HG03095 (cell line): Measurements from ENCODE around the gene HPGD.
"Not testable (repeated sequence)": the region's sequence is repeated elsewhere in the genome, so short reads cannot be mapped to it uniquely, and the experiment has no call there.

Source experiments
- ATAC-seq: cut with Tn5 transposase; IDR thresholded peaks from one replicate; pipeline ENCODE4 v1.9.1; 2021; ENCODE audit warnings: moderate library complexity; ENCODE audit not compliant: unreplicated experiment

HPGD gene

GRCh38 chr4:174528226-174528625 lies 5.9 kb upstream of the HPGD start:
- no peak for ATAC-seq

DNA sequence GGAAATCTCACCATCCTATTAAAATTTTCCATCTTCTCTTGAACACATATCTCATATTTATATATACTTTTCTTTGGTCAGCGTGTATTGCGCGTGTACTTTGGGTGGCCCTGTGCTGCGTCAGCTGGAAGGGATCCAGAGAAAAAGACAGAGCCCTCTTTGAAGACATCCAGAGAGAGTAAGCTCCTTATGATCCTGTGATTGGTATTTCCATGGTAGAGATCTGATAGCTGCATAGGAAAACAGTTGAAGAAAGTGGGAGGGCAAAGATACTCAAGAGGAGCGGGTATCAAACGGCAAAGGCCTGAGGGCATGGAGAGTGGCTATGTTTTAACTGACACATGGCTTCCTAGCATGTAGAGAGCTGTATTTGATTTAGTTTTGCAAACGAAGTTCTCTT lies 4.4 kb upstream of the HPGD start:
- ATAC-seq, result no peak

GRCh38 chr4:174524242-174524641 lies 2.0 kb upstream of the HPGD start:
- ATAC-seq, result no peak

DNA sequence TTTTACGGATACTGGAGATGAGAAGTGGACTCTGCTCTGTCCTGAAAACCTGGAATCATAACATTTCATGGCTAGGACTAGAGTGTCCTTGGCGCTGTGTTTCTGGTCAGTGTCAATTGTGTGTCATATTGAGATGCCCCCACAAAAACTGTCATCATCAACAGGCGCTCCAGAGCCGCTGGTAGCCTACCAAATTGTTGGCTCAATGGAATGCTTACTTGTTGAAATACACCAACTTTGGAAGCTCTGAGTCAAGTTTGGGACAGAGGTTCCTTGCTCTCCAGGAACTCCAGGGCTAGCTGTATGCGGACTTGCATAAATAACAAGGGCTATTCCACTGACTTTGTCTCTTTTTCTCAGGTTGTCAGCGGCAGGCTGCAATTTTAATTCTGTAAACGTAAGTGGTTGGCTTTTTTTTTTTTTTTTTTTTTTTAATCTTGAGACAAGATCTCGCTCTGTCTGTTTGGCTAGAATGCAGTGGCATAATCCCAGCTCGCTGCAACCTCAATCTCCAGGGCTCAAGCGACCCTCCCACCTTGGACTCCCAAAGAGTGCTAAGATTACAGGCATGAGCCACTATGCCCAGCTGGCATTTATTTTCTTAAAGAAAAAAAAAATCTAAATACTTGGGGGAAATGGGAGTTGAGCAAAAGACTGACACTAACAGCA lies 871 bp upstream of the HPGD start:
- ATAC-seq, result no peak

GRCh38 chr4:174521800-174522182 lies 497 bp downstream of the HPGD start:
- ATAC-seq, result peak; percentile 33

DNA sequence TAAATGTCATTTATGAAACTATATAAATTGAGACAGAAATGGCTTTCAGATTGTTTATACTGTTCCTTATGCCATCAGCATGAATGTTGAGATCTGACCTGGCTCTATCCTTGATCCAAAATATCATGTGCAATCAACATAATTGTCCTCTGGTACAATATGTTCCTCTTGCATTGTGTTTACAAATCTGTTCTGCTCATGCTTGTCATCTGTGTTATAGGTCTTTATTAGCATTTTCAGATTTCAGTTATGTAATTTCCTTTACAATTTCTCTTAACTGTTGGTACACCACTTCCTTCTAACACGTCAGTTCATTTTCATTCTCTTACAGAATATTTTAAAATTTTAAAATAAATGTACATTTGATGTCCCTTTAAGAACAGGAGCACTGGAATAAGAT lies 1.6 kb downstream of the HPGD start:
- ATAC-seq, result no peak

DNA sequence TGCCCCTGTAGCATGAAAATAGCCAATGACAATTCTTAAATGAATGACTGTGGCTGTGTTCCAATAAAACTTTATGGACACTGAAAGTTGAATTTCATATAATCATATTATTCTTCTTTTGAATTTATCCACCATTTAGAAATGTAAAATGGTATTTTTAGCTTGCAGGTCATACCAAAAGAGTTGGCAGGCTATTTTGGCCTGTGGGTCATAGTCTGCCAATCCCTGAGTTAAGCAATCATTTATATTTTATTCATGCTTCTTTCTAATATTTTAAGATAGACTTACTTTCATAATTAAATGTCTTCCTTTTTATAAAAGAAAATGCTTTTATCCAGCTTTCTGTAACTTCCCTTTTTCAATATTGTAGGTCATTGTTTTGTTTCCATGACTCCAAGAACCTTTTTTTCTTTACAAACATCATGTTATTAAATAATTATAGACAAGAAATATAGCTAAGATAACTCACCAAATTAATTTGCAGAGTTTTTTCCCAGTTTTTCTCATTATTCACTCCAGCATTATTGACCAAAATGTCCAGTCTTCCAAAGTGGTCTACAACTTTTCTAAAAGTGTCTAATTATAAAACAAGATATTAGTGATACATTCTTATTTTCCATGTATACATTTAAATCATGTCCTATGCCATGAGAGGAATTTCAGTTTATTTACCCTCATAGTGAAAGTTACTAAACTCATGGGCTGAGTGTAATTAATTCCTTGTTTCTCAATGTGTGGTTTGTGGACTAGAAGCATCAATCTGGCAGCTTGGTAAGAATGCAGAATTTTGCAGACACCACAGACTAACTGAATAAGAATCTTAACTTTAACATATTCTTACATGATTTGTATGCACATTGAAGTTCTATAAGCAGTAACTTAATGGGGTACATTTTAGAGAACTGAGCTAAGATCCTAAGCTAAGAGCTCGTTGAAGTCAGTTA lies 4.5 kb downstream of the HPGD start:
- ATAC-seq, result no peak

DNA sequence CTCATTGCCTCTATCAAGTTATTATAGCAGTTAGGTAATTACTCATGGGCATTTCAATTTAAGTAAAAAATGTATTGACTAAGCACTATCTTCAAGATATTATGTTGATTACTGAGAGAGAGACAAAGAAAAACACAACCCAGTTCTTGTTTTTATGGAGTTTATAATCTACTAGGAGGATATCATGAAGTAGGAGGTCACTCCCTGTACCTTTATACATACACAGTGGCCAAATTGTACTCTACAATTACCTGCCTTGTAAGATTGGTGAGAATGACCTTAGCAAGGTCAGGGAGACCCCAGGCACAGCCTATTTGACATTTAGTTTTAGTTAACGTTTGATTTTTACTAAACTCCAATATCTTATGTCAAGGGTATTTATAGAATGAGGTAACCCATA lies 5.5 kb downstream of the HPGD start:
- ATAC-seq, result no peak

GRCh38 chr4:174516345-174516744 lies 5.9 kb downstream of the HPGD start:
- ATAC-seq, result no peak

DNA sequence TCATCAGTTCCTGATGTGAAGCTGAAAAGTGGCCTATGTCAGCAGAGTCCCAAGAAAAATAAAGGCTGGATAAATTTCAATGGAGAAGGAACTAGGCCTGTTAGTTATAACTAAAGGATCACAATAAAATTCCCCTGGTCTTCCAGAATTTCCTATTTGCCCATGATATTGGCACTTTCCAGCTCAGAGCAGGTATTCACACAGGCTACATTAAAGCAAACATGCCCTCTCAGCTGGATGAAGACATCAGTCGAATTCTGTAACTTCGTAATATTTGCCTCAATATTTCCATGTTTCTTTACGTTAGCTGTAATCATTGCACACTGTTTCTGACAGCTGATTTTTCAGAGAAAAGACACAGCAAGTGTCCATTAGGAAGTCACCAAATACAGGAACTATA lies 9.5 kb downstream of the HPGD start:
- ATAC-seq, result no peak

DNA sequence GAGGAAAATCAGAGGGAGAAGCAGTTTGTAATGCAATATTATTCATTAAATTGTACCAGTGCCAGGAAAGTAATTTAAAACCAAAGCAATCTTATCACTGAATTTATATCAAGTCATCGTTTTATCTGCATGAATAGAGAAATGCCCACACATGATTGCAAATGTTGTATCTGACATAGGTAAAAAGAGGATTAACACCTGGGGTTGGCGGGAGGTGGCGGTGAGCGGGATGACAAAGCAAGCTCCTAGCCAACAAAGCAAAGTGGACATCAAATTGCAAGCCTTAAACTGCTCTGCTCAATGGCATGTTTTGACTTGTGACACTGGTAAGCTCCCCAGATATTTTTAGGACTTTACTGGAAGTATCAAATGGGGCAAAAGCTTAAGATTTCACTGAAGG lies 16.4 kb downstream of the HPGD start:
- ATAC-seq, result no peak

- no peak for ATAC-seq
Measured at GRCh38 chr4:174505007-174505406, 17.3 kb downstream of the HPGD start.

- ATAC-seq, result no peak
Measured at GRCh38 chr4:174503079-174503715, 19.1 kb downstream of the HPGD start.

DNA sequence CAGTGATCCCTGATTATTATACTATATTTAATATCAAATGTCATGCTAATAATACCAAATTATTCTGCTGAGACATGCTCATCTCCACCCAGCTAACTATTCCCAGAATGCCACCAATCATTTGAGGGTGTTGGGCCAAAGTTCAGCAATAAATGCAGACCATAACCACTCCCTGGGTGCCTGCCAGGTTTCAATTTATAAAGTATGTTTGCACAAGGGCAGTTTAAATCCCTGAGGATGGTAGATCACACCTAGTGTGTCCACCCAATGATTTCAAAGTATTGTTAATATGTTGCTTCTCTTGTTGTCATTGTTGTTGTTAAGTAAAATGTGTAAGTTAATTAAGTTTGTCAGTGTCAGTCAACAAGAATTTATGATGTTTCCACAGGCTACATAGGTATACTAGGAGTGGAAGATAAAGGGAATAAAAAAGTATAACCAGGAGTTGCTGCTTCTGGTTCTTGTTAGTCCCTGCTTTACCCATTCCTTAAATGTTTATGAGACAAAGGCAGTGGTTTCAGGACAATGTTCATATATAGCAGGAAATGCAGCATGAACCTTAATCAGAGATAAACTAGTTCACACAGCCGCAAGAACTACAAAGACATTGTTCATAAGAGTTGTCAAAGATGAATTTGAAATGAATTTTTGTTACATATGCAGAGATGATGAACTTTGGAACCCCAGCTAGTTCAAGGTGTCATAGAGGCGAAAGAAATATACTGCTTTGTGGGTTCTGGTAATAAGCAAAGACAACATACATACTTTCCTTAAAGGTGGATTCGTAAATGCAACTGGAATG lies 25.5 kb downstream of the HPGD start:
- no peak for ATAC-seq

DNA sequence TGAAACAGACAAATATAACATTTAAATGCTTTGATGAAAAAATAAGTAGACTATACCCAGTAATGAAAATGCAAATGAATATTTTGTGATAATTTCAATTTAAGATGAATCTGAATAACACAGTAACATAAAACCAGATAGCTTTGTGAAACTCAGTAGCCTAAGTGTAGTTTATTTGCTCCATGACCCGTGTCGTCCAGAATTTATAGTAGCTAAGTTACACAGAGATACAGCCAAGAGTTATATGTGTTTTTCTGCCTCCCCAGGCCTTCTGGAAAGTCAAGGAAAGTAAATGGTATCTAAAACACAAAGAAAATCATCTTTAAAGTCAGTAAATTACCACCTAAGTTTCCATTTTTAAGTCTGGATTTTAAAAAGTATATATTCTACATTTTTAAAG lies 26.7 kb downstream of the HPGD start:
- no peak for ATAC-seq

GRCh38 chr4:174494726-174495125 lies 27.6 kb downstream of the HPGD start:
- no peak for ATAC-seq

DNA sequence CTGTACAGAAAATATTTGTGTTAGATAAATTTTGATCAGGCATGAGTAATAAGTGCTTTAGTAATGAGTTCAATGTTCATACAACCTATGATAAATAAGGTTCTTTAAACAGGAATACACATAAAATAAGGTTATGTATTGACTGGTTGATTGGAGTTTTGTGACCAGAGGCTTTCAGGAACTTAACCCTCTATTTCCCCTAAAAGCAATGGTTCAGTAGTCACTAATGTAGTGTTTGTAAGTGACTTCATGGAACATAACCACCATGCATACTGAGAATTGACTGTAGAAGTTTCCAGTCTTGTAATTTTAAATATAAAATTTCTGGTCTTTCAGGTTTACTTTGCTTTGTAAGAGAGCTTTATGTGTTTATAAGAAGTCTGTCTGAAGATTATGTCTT lies 28.1 kb downstream of the HPGD start:
- no peak for ATAC-seq

DNA sequence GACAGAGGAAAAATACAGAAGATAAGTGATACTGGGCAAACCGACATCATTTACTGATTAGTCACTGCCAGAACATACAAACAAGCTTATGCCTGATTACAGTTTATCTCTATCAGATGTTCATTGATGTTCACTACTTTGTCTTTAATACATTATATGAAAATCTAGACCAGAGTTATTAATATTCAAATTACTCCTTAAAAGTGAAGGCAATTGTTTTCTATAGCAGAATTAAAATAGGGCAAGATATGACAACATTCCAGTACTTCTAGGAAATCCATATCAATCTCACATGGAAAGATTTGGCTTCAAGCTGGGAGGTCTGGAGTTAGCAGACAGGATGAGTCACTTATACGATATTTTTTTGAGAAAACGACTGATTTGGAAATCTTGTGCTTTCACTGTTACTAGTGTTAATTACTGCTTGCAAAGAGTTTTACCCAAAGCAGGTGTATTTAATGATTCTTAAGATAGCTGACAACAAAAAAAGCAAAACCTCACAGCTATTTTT lies 31.8 kb downstream of the HPGD start:
- ATAC-seq, result no peak

GRCh38 chr4:174488368-174488767 lies 33.9 kb downstream of the HPGD start:
- ATAC-seq, result not testable (repeated sequence)

DNA sequence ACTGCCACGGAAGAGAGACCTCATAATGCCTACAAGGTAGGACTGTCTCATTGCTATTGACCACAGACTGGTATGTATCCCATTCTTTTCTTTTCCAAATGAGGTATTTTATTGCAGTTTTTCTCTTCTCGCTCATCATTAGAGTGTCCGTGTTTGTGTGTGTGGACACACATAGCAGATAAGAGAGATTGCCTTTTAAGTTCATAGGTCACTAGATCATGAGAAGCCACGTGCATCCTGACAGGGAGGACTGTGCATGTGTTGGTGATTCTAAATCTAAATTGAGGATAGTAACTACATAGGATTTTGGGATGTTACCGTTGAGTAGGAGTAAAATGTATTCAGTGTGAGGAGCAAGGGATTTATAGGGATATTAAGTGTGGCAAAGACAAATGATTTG lies 37.3 kb downstream of the HPGD start:
- ATAC-seq, result no peak

GRCh38 chr4:174483792-174484191 lies 38.5 kb downstream of the HPGD start:
- no peak for ATAC-seq
